B cell (primary cell): Measurements from ENCODE around the gene RINL. TPM values are rescaled to one million over a fixed set of nuclear protein-coding genes. Genes with fewer than 3 reads are reported as not detected.

Experiments used
- ATAC-seq: fragments of 200-7000 bp; cut with Tn5 transposase; one replicate; pipeline ENCODE4 v1.10.0; 2021; ENCODE audit warnings: low read depth, mild to moderate bottlenecking, moderate number of reproducible peaks, moderate library complexity
- CTCF ChIA-PET: fragments of 350-600 bp; sonication (Branson Sonifier 250); formaldehyde crosslinking; loops from one replicate; lab custom pipeline; 2021; ENCODE audit warnings: antibody characterized with exemption, inconsistent platforms; lab: Charles Lee
- POLR2A ChIA-PET: fragments of 350-600 bp; sonication (Branson Sonifier 250); formaldehyde crosslinking; loops from one replicate; lab custom pipeline; 2021; ENCODE audit warnings: antibody characterized with exemption; lab: Charles Lee
- DNase-seq: peaks from one replicate; pipeline ENCODE4 v3.0.0; 2013
- H2AFZ ChIP-seq: 2 replicates; pipeline ENCODE4 v1.6.1; 2012; ENCODE audit warnings: mild to moderate bottlenecking, low read depth, low read length; ENCODE audit not compliant: insufficient read depth, poor library complexity, severe bottlenecking
- H3K27ac ChIP-seq, 2 donors: 1 replicate in 1 of 2; 2 replicates in 1 of 2; pipeline ENCODE4 v1.5.1; 2012 to 2013; ENCODE audit warnings: low read length in 2 of 2, mild to moderate bottlenecking in 2 of 2, moderate library complexity in 1 of 2
- H3K27me3 ChIP-seq, 4 experiments: fragments of 200-600 bp in 1 of 4; sonication (generic) in 1 of 4; replicated peaks in 1 of 4; 1 replicate in 2 of 4; 2 replicates in 2 of 4; pipeline versions ENCODE4 v1.6.1 to v1.7.0; 2013 to 2016; ENCODE audit warnings: low read length in 3 of 4, mild to moderate bottlenecking in 2 of 4, mixed read lengths in 1 of 4, moderate library complexity in 1 of 4; ENCODE audit not compliant: insufficient read depth in 4 of 4, control insufficient read depth in 3 of 4; ENCODE audit errors: control extremely low read depth in 1 of 4
- H3K36me3 ChIP-seq, 2 experiments: replicated peaks in 1 of 2; 1 replicate in 1 of 2; 2 replicates in 1 of 2; pipeline versions ENCODE4 v1.6.1 to v1.7.1; 2013; ENCODE audit warnings: low read length in 1 of 2; ENCODE audit not compliant: insufficient read depth in 2 of 2, control insufficient read depth in 1 of 2; ENCODE audit errors: control extremely low read depth in 1 of 2, extremely low read depth in 1 of 2
- H3K4me1 ChIP-seq, 2 donors: fragments of 200-600 bp in 1 of 2; sonication (generic) in 1 of 2; 1 replicate in 1 of 2; 2 replicates in 1 of 2; pipeline versions ENCODE4 v1.5.1 to v1.6.1; 2013 to 2017; ENCODE audit warnings: low read length in 2 of 2; ENCODE audit not compliant: control insufficient read depth in 2 of 2, insufficient read depth in 2 of 2
- H3K4me2 ChIP-seq: replicated peaks from 2 replicates; pipeline ENCODE3; 2012; ENCODE audit warnings: mild to moderate bottlenecking, low read depth, low read length; ENCODE audit not compliant: poor library complexity, severe bottlenecking
- H3K4me3 ChIP-seq, 5 experiments: fragments of 200-600 bp in 1 of 5; sonication (generic) in 1 of 5; 1 replicate in 3 of 5; 2 replicates in 2 of 5; pipeline versions ENCODE4 v1.5.1 to v1.7.0; 2011 to 2016; ENCODE audit warnings: low read length in 4 of 5, mild to moderate bottlenecking in 4 of 5, low read depth in 2 of 5, control low read depth in 1 of 5, moderate library complexity in 1 of 5; ENCODE audit not compliant: insufficient read depth in 1 of 5; ENCODE audit errors: control extremely low read depth in 1 of 5, extremely low read depth in 1 of 5
- H3K79me2 ChIP-seq: fragments of 200-600 bp; sonication (generic); one replicate; pipeline ENCODE4 v1.6.0; 2016; ENCODE audit warnings: low read length; ENCODE audit not compliant: control insufficient read depth, insufficient read depth
- H3K9ac ChIP-seq: fragments of 200-600 bp; sonication (generic); 2 replicates; pipeline ENCODE4 v1.6.1; 2017; ENCODE audit warnings: mild to moderate bottlenecking, low read length, moderate library complexity
- H3K9me3 ChIP-seq, 3 donors: one replicate each; pipeline versions ENCODE4 v1.6.1 to v1.7.1; 2013; ENCODE audit warnings: low read length in 2 of 3; ENCODE audit not compliant: control insufficient read depth in 2 of 3, insufficient read depth in 1 of 3; ENCODE audit errors: control extremely low read depth in 1 of 3
- H4K20me1 ChIP-seq: 2 replicates; pipeline ENCODE4 v1.6.0; 2012; ENCODE audit warnings: mild to moderate bottlenecking, low read length; ENCODE audit not compliant: insufficient read depth, control insufficient read depth, poor library complexity, severe bottlenecking
- H3K27ac Mint-ChIP-seq: one replicate; pipeline ENCODE4 v1.8.0; 2021; ENCODE audit warnings: mixed read lengths
- H3K27me3 Mint-ChIP-seq: one replicate; pipeline ENCODE4 v1.8.0; 2021; ENCODE audit warnings: mixed read lengths
- H3K4me1 Mint-ChIP-seq: one replicate; pipeline ENCODE4 v1.8.0; 2021; ENCODE audit warnings: mixed read lengths
- H3K4me3 Mint-ChIP-seq: one replicate; pipeline ENCODE4 v1.8.0; 2021; ENCODE audit warnings: mixed read lengths
- H3K9me3 Mint-ChIP-seq: one replicate; pipeline ENCODE4 v1.8.0; 2022; ENCODE audit warnings: mixed read lengths; ENCODE audit not compliant: insufficient read depth
- CTCF ChIP-seq: fragments of 200-600 bp; IDR thresholded peaks from one replicate; pipeline ENCODE4 v1.8.0; 2022; ENCODE audit warnings: antibody characterized with exemption, mild to moderate bottlenecking
- EZH2 ChIP-seq: IDR thresholded peaks from 2 replicates; pipeline ENCODE4 v1.6.1; 2012; ENCODE audit warnings: borderline replicate concordance, low read depth, mild to moderate bottlenecking, moderate library complexity, low read length; ENCODE audit not compliant: insufficient read depth, poor library complexity, severe bottlenecking
- WGBS: methylation state at CpG from one replicate; pipeline ENCODE4 v1.1.5; 2013; ENCODE audit warnings: missing lambda C conversion rate; ENCODE audit not compliant: insufficient coverage; 5-methylcytosine and 5-hydroxymethylcytosine counted together
- intact Hi-C: fragments of 100-400 bp; cut with micrococcal nuclease; formaldehyde crosslinking; loops from one replicate; pipeline ENCODE4 v1.10.0; 2022
- polyA plus RNA-seq: library from polyadenylated mRNA; depleted of rRNA; stranded (reverse); fragments of >200 nt; gene quantifications from 2 replicates; pipeline ENCODE4 v1.2.3, GENCODE V29; 2012
- total RNA-seq, 2 donors: library from RNA; stranded (reverse); fragments of 120-200 nt in 1 of 2; gene quantifications; 1 replicate in 1 of 2; 2 replicates in 1 of 2; pipeline versions ENCODE4 v1.2.3 to v1.2.4, GENCODE V29; 2013 to 2022

RINL gene
- total and polyA plus RNA-seq, 2 donors (not counting 1 experiment from before 2014, with no cell fraction given), result 67.0 to 113 TPM

DNA sequence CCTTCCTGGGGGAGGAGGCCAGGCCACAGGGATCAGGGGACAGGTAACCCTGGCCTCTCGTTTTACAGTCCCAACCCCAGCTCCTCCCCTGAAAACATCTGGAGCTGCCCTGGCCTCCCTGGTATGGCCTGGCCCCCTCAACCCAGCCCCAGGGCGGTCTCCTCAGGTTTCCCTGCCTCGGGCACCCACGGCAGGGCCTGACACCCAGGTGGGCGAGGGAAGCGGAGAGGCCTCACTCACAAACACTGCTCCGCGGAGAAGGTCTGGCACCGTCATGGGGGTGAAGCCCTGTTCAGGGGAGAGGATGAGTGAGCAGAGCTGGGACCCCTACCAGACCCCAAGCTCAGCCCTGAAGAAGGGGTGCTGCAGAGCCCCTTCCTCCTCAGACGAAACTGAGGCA, 40.5 kb upstream of the RINL start:
- Mint-ChIP-seq H3K4me1 (no peaks in the 10 kb centered on the region), H3K27me3 (no peaks in the 10 kb centered on the region), H3K4me3 (no peak overlapping the region), H3K9me3 (no peaks in the 10 kb centered on the region), H3K27ac (no peak overlapping the region)
- Histone ChIP-seq H3K27me3 (no peaks in the 10 kb centered on the region), H3K4me3 (no peak overlapping the region), H3K79me2 (no peaks in the 10 kb centered on the region), H3K4me1 (no peaks in the 10 kb centered on the region), H3K9ac (no peak overlapping the region), H3K36me3 (peaks cover 1 to 5% of the 10 kb centered on the region in 2 experiments), H3K27ac (no peak overlapping the region), H3K9me3 (no peaks in the 10 kb centered on the region), H2AFZ (no peak overlapping the region), H3K4me2 (no peak overlapping the region), H4K20me1 (no peaks in the 10 kb centered on the region)
- CTCF ChIA-PET, result interaction anchor here (0.5 kb wide), 1 partner anchor 40 kb away, joined by 6 read pairs; no protein-coding TSS in a partner anchor
- no peak for TF ChIP-seq EZH2
- no peak for TF ChIP-seq CTCF
- intact Hi-C loops, result no loop called here
- WGBS, result 96% methylated on average over 9 of the region's 10 CpGs
- POLR2A ChIA-PET, result interaction anchor here (0.7 kb wide), 1 partner anchor 202 kb away, joined by 3 read pairs; no protein-coding TSS in a partner anchor
- ATAC-seq (no peak), DNase-seq (no peak)

DNA sequence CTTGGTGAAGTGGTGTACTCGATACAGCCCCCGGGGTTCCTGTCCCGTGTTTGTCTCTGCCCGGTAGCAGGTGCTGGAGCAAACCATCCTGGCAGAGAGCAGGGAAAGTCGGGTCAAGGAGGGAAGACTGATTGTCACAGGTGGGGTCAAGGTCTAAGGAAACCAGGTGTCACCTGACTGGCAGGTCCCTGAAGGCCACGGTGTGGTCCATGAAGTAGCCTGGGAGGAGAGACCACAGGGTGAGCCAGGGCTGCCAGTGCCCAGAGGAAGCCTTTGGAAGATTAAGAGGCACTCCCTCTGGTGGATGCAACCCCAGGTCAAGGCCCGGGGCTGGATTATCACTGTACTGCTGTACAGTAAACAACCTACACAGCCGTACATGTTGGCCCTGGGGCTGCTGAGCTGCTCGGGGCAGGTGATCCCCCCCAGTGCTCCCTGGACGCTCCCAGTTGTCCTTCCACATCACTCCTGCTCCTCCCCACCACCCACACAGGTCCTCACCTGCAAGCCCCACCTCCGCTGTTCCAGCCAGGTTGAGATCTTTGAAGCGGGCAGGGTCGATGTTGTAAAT, 39.9 kb upstream of the RINL start:
- ATAC-seq (no peak), DNase-seq (no peak)
- Histone ChIP-seq H3K79me2 (no peaks in the 10 kb centered on the region), H3K4me2 (no peak overlapping the region), H3K4me1 (no peaks in the 10 kb centered on the region), H3K9ac (no peak overlapping the region), H2AFZ (no peak overlapping the region), H3K36me3 (peaks cover 1 to 5% of the 10 kb centered on the region in 2 experiments), H3K4me3 (no peak overlapping the region), H3K27me3 (no peaks in the 10 kb centered on the region), H4K20me1 (no peaks in the 10 kb centered on the region), H3K9me3 (no peaks in the 10 kb centered on the region), H3K27ac (no peak overlapping the region)
- Mint-ChIP-seq H3K27me3 (no peaks in the 10 kb centered on the region), H3K4me1 (no peaks in the 10 kb centered on the region), H3K4me3 (no peak overlapping the region), H3K9me3 (no peaks in the 10 kb centered on the region), H3K27ac (no peak overlapping the region)
- ChIA-PET CTCF (interaction anchor here (0.5 kb wide), 1 partner anchor 40 kb away, joined by 6 read pairs; no protein-coding TSS in a partner anchor), POLR2A (no interaction called here)
- intact Hi-C loops, result no loop called here
- 95% methylated on average over 11 of the region's 13 CpGs for WGBS
- TF ChIP-seq EZH2, result no peak
- no peak for TF ChIP-seq CTCF
